IgD-negative memory B cell (primary cell): ENCODE measurements around the gene APP. TPM values are rescaled to one million over a fixed set of nuclear protein-coding genes. Genes with fewer than 3 reads are reported as not detected.

Experiments used
- H3K27ac Mint-ChIP-seq, 3 donors: one replicate each; pipeline ENCODE4 v1.8.0; 2020 to 2022; ENCODE audit warnings: mild to moderate bottlenecking in 3 of 3, mixed read lengths in 3 of 3, moderate library complexity in 1 of 3
- H3K27me3 Mint-ChIP-seq: one replicate; pipeline ENCODE4 v1.8.0; 2021; ENCODE audit warnings: mixed read lengths
- H3K36me3 Mint-ChIP-seq: one replicate; pipeline ENCODE4 v1.8.0; 2020; ENCODE audit warnings: mild to moderate bottlenecking, mixed read lengths
- H3K4me1 Mint-ChIP-seq, 3 donors: one replicate each; pipeline ENCODE4 v1.8.0; 2020 to 2022; ENCODE audit warnings: mixed read lengths in 3 of 3, mild to moderate bottlenecking in 1 of 3
- H3K4me3 Mint-ChIP-seq, 4 donors: one replicate each; pipeline ENCODE4 v1.8.0; 2020 to 2022; ENCODE audit warnings: mild to moderate bottlenecking in 4 of 4, mixed read lengths in 4 of 4, moderate library complexity in 3 of 4
- H3K9me3 Mint-ChIP-seq, 3 donors: one replicate each; pipeline ENCODE4 v1.8.0; 2020 to 2021; ENCODE audit warnings: mixed read lengths in 3 of 3, mild to moderate bottlenecking in 1 of 3
- polyA plus RNA-seq: library from polyadenylated mRNA; unstranded; fragments of 300-500 nt; fragmentation: Illumina TruSeq; gene quantifications from one replicate; pipeline ENCODE4 v1.2.3, GENCODE V29; 2021

The APP gene
- polyA plus RNA-seq, 1 donor from 2014 or later: 12.5 TPM

GRCh38 chr21:26112127-26112742, 58.3 kb downstream of the APP start:
- Mint-ChIP-seq H3K27ac (no peak overlapping the region), H3K4me3 (no peak overlapping the region), H3K9me3 (no peaks in the 10 kb centered on the region), H3K27me3 (no peaks in the 10 kb centered on the region), H3K36me3 (peaks cover 2% of the 10 kb centered on the region), H3K4me1 (peaks cover 0 to 3% (median under 1%) of the 10 kb centered on the region in 3 donors)

GRCh38 chr21:26110715-26111114, 59.9 kb downstream of the APP start:
- no peaks in the 10 kb centered on the region for H3K9me3 Mint-ChIP-seq
- H3K4me1 Mint-ChIP-seq: peaks cover 0 to 3% (median 0%) of the 10 kb centered on the region in 3 donors
- no peak overlapping the region for H3K27ac Mint-ChIP-seq
- peaks cover 2% of the 10 kb centered on the region for H3K36me3 Mint-ChIP-seq
- H3K27me3 Mint-ChIP-seq: no peaks in the 10 kb centered on the region
- H3K4me3 Mint-ChIP-seq: no peak overlapping the region

- Mint-ChIP-seq H3K36me3 (no peaks in the 10 kb centered on the region), H3K27ac (no peak overlapping the region)
Observed at GRCh38 chr21:26107429-26107828, 63.1 kb downstream of the APP start.

GRCh38 chr21:26106562-26106961, 64.0 kb downstream of the APP start:
- H3K4me3 Mint-ChIP-seq: no peak overlapping the region
- no peak overlapping the region for H3K27ac Mint-ChIP-seq
- peaks cover 0 to 3% (median under 1%) of the 10 kb centered on the region in 3 donors for H3K4me1 Mint-ChIP-seq
- peaks cover 2% of the 10 kb centered on the region for H3K27me3 Mint-ChIP-seq
- H3K9me3 Mint-ChIP-seq: peaks cover 0 to 2% (median 0%) of the 10 kb centered on the region in 3 donors
- no peaks in the 10 kb centered on the region for H3K36me3 Mint-ChIP-seq

More at GRCh38 chr21:26107429-26107828, 63.1 kb downstream of the APP start:
- Mint-ChIP-seq H3K9me3 (peaks cover 0 to 2% (median 0%) of the 10 kb centered on the region in 3 donors), H3K4me3 (no peak overlapping the region), H3K4me1 (peaks cover 0 to 3% (median 0%) of the 10 kb centered on the region in 3 donors), H3K27me3 (peaks cover 2% of the 10 kb centered on the region)

- peaks cover 0 to 2% (median 0%) of the 10 kb centered on the region in 3 donors for H3K9me3 Mint-ChIP-seq
- no peak overlapping the region for H3K4me3 Mint-ChIP-seq
- peaks cover 0 to 3% (median 1%) of the 10 kb centered on the region in 3 donors for H3K4me1 Mint-ChIP-seq
- H3K27ac Mint-ChIP-seq: no peak overlapping the region
- no peaks in the 10 kb centered on the region for H3K36me3 Mint-ChIP-seq
- peaks cover 2% of the 10 kb centered on the region for H3K27me3 Mint-ChIP-seq
Observed at GRCh38 chr21:26105819-26106218, 64.8 kb downstream of the APP start.

GRCh38 chr21:26100573-26100972, 70.0 kb downstream of the APP start:
- Mint-ChIP-seq H3K4me1 (peaks cover 0 to 3% (median 0%) of the 10 kb centered on the region in 3 donors), H3K27me3 (peaks cover 2% of the 10 kb centered on the region), H3K4me3 (no peak overlapping the region), H3K36me3 (no peaks in the 10 kb centered on the region), H3K27ac (no peak overlapping the region), H3K9me3 (peaks cover 0 to 2% (median 0%) of the 10 kb centered on the region in 3 donors)

GRCh38 chr21:26099610-26100219, 70.9 kb downstream of the APP start:
- Mint-ChIP-seq H3K36me3 (no peaks in the 10 kb centered on the region), H3K27me3 (peaks cover 2% of the 10 kb centered on the region), H3K4me1 (peaks cover 0 to 3% (median 0%) of the 10 kb centered on the region in 3 donors), H3K4me3 (no peak overlapping the region), H3K27ac (no peak overlapping the region), H3K9me3 (peaks cover 0 to 2% (median 0%) of the 10 kb centered on the region in 3 donors)

GRCh38 chr21:26098772-26099397, 71.7 kb downstream of the APP start:
- Mint-ChIP-seq H3K36me3 (no peaks in the 10 kb centered on the region), H3K9me3 (no peaks in the 10 kb centered on the region), H3K27ac (no peak overlapping the region), H3K27me3 (peaks cover under 1% of the 10 kb centered on the region), H3K4me3 (no peak overlapping the region), H3K4me1 (peaks cover 0 to 3% (median 0%) of the 10 kb centered on the region in 3 donors)

- Mint-ChIP-seq H3K9me3 (no peaks in the 10 kb centered on the region), H3K27me3 (no peaks in the 10 kb centered on the region), H3K4me1 (peaks cover 0 to 3% (median 0%) of the 10 kb centered on the region in 3 donors)
Observed at GRCh38 chr21:26097475-26097874, 73.1 kb downstream of the APP start.

GRCh38 chr21:26096494-26097371, 73.8 kb downstream of the APP start:
- Mint-ChIP-seq H3K36me3 (peaks cover 1% of the 10 kb centered on the region), H3K4me3 (no peak overlapping the region), H3K4me1 (peaks cover 0 to 3% (median 0%) of the 10 kb centered on the region in 3 donors), H3K27ac (no peak overlapping the region), H3K9me3 (no peaks in the 10 kb centered on the region), H3K27me3 (no peaks in the 10 kb centered on the region)

More at GRCh38 chr21:26097475-26097874, 73.1 kb downstream of the APP start:
- H3K36me3 Mint-ChIP-seq: peaks cover 1% of the 10 kb centered on the region
- H3K4me3 Mint-ChIP-seq: no peak overlapping the region
- H3K27ac Mint-ChIP-seq: no peak overlapping the region

- H3K27ac Mint-ChIP-seq: no peak overlapping the region
- H3K36me3 Mint-ChIP-seq: peaks cover 3% of the 10 kb centered on the region
- no peaks in the 10 kb centered on the region for H3K27me3 Mint-ChIP-seq
- peaks cover 0 to 3% (median 0%) of the 10 kb centered on the region in 3 donors for H3K4me1 Mint-ChIP-seq
- H3K9me3 Mint-ChIP-seq: no peaks in the 10 kb centered on the region
- no peak overlapping the region for H3K4me3 Mint-ChIP-seq
Observed at GRCh38 chr21:26095131-26095530, 75.4 kb downstream of the APP start.

- H3K9me3 Mint-ChIP-seq: no peaks in the 10 kb centered on the region
- no peak overlapping the region for H3K4me3 Mint-ChIP-seq
- H3K27me3 Mint-ChIP-seq: no peaks in the 10 kb centered on the region
- H3K4me1 Mint-ChIP-seq: peaks cover 0 to 2% (median 0%) of the 10 kb centered on the region in 3 donors
- peaks cover 3% of the 10 kb centered on the region for H3K36me3 Mint-ChIP-seq
- H3K27ac Mint-ChIP-seq: no peak overlapping the region
Observed at GRCh38 chr21:26093122-26093521, 77.4 kb downstream of the APP start.

- no peak overlapping the region for H3K4me3 Mint-ChIP-seq
- H3K27ac Mint-ChIP-seq: no peak overlapping the region
- no peaks in the 10 kb centered on the region for H3K9me3 Mint-ChIP-seq
Observed at GRCh38 chr21:26091480-26092018, 79.0 kb downstream of the APP start.

GRCh38 chr21:26089730-26090129, 80.8 kb downstream of the APP start:
- Mint-ChIP-seq H3K9me3 (peaks cover 0 to 2% (median 0%) of the 10 kb centered on the region in 3 donors), H3K4me3 (no peak overlapping the region), H3K27me3 (no peaks in the 10 kb centered on the region), H3K4me1 (peaks cover 0 to 3% (median 2%) of the 10 kb centered on the region in 3 donors), H3K36me3 (peaks cover 7% of the 10 kb centered on the region), H3K27ac (no peak overlapping the region)

More at GRCh38 chr21:26091480-26092018, 79.0 kb downstream of the APP start:
- Mint-ChIP-seq H3K27me3 (no peaks in the 10 kb centered on the region), H3K4me1 (peaks cover 0 to 2% (median 1%) of the 10 kb centered on the region in 3 donors), H3K36me3 (peaks cover 6% of the 10 kb centered on the region)
